HEK293 (cell line): Measurements from ENCODE around the gene ZFAND5.

Experiments
- CTCF ChIP-seq: fragments of 450-650 bp; formaldehyde crosslinking; IDR thresholded peaks from 2 replicates; pipeline ENCODE4 v1.5.1; 2016; ENCODE audit warnings: missing biosample characterization, missing genetic modification characterization
- REST ChIP-seq: fragments of 450-650 bp; formaldehyde crosslinking; IDR thresholded peaks from 2 replicates; pipeline ENCODE4 v1.5.1; 2016; ENCODE audit warnings: missing biosample characterization, missing genetic modification characterization
- ZNF214 ChIP-seq: fragments of 450-650 bp; formaldehyde crosslinking; IDR thresholded peaks from 2 replicates; pipeline ENCODE4 v1.5.1; 2017; ENCODE audit warnings: missing biosample characterization, mild to moderate bottlenecking, missing genetic modification characterization, borderline replicate concordance
- ZNF292 ChIP-seq: fragments of 450-650 bp; formaldehyde crosslinking; IDR thresholded peaks from 2 replicates; pipeline ENCODE4 v1.5.1; 2016; ENCODE audit warnings: low read depth, missing biosample characterization, missing genetic modification characterization, borderline replicate concordance
- ZSCAN30 ChIP-seq: fragments of 450-650 bp; IDR thresholded peaks from 2 replicates; pipeline ENCODE4 v1.5.1; 2018; ENCODE audit warnings: missing biosample characterization, mild to moderate bottlenecking, missing genetic modification characterization, moderate library complexity
- TF ChIP-seq, protein P1 (sequence below): fragments of 450-650 bp; formaldehyde crosslinking; IDR thresholded peaks from 2 replicates; pipeline ENCODE4 v1.5.1; 2016; ENCODE audit warnings: missing biosample characterization, missing genetic modification characterization

DNA sequence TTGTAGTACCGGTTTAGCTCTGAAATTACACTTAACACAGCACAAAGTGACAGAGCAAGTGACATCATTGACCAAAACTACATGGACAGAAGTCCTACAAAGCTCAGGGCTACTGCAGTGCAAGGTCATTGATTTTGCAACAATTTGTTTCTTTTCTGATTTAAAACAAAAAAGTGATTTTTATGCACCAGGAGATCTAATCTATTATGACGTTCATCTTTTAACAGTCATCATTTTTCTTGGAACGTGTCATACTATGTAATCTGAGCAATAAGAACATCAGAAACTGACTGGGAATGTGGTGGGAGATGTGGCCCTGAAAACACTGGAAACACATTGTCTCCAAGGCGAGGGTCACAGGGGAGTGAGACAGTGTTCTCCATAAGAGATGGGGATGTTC is 17.4 kb upstream of the ZFAND5 start:
- TF ChIP-seq ZNF214 (tag by site-specific recombination) (no peak), REST (tag by site-specific recombination) (no peak), CTCF (no peak), ZNF292 (tag by site-specific recombination) (no peak), ZSCAN30 (tag by site-specific recombination) (no peak)
- TF ChIP-seq, protein P1, sequence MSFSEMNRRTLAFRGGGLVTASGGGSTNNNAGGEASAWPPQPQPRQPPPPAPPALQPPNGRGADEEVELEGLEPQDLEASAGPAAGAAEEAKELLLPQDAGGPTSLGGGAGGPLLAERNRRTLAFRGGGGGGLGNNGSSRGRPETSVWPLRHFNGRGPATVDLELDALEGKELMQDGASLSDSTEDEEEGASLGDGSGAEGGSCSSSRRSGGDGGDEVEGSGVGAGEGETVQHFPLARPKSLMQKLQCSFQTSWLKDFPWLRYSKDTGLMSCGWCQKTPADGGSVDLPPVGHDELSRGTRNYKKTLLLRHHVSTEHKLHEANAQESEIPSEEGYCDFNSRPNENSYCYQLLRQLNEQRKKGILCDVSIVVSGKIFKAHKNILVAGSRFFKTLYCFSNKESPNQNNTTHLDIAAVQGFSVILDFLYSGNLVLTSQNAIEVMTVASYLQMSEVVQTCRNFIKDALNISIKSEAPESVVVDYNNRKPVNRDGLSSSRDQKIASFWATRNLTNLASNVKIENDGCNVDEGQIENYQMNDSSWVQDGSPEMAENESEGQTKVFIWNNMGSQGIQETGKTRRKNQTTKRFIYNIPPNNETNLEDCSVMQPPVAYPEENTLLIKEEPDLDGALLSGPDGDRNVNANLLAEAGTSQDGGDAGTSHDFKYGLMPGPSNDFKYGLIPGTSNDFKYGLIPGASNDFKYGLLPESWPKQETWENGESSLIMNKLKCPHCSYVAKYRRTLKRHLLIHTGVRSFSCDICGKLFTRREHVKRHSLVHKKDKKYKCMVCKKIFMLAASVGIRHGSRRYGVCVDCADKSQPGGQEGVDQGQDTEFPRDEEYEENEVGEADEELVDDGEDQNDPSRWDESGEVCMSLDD (tag by site-specific recombination) = no peak
